Measurements from ENCODE around the gene NUDT11.
"Not testable (repeated sequence)": the region's sequence is repeated elsewhere in the genome, so short reads cannot be mapped to it uniquely, and the experiment has no call there.

Gene NUDT11

DNA sequence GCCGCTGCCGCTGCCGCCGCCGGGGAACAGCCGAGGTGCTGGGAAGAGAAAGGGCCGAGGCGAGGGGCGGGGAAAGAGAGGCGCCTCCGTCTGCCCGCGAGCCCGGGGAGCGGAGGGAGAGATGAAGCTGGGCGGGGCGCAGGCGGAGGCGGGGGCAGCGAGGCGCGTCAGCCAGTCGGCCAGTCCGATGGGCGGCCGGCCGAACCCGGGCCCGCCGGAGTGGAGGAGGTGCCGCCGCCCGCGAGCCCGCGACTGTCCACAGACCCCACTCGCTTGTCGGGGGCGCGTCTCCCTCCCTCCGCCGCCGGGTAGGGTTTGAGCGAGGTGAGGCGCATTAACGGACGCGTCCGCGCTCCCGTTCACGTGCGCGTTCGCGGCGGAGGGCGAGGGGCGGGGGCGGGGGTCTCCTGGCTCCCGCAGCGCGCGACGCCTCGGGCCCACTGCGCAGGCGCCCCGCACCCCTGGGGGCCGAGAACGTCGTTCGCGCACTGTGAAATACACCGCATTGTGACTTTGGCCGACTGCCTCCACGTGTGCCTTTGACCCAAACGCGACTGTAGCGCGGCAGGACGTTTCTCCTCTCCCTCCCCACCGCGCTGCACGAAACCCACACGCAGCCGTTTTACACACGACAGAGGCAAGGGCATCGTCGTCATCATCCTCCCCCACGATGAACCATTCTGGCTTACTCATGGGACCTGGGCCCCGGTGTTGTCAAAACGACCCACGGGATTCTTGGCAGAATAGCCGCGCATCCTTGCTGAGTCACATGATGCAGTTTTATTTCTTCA is at the start of gene NUDT11:
Gene NUDT11, minus strand, starts transcription at position 92 of the 791 bp plus-strand sequence. CDS start 148 bp downstream, outside the sequence.
- DNase-seq (ENCODE audit: low read depth) = peak; percentile 62

DNA sequence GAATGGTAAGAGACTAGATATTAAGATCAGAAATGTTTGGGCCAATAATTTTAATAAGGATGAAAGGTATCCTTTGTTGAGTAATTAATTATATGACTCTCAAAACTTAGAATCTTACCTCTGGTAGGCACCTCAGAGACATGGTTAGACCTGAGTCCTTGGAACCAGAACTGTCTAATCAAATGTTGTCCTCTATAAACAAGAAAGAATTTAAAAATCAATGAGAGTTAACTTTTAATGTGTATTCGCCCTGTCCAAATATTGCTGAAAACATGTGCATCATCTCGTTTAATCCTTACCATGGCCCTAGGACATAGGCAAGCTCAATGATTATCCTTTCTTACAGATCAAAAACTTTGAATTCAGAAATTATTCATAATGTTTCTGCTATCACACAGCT is 24.0 kb upstream of the NUDT11 start:
- DNase-seq (ENCODE audit: low read depth) = no peak

DNA sequence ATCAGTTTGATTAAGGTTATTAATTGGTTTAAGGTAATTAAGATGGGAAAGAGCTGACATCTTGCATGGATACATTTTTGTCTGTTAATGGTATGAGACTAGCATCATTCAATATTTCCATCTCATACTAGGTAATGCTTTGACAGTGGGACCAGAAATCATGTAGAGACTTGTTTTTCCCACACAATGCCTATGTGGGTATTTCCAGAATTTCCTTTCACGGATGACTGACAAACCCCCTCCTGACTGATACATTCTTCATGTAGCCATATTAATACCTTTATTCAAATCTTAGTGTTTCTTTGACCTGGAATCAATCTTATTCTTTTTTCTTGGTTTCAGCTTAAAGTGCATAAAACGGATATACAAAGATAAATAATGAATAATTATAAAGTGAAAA is 22.7 kb upstream of the NUDT11 start:
- not testable (repeated sequence) for DNase-seq (ENCODE audit: low read depth)

DNA sequence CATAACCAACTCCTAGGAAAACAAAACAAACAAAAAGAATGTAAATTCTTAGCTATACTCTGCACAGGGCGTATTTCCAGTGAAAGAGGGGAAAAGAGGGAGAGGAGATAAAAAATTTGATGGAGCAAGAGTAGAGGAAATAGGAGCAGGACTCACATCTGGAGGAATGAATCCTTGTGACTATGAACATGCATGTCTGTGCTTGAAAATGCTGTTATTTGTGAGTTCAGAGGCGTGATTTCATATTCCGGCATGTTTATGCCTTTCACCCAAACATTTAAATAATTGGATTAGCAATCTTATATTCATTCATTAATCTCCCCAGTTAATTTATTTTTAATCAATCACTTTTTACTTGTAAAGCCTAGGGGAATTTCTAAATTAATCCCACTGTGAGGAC is 11.2 kb upstream of the NUDT11 start:
- DNase-seq (ENCODE audit: low read depth) = no peak

DNA sequence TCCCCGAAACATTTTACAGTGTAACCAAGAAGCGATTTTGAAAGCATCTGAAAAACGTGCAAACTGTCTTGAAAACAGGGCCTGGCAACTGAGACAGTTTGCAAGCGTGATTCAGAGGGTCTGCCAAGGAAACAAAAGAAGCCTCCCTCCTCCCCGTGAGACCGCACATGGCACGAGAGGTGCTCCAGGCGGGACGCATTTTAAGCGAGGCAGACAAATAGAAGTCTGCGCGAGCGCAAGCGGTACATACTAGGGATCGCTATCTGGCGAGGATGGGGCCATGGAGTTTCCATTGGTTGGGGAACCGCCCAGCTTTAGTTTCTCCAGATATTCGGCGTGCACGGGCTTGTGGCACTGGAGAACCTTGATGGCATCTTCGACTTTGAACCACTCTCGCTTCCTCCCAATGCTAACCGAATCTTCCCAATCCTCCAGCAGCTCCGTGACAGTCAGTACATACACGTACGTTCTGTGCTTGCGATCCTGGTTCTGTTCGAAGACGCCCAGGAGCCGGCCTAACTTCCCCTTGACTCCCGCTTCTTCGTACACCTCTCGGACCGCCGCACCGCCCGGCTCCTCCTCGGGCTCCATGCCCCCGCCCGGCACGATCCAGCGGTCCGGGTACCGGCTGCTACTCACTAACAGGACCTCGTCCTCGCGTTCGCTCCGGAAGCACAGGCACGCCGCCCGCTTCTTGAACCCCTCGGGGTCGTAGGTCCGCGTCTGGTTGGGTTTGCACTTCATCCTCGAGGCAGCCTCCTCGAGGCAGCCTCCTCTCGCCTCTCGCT is 497 bp downstream of the NUDT11 start:
- DNase-seq (ENCODE audit: low read depth) = peak; percentile 3

DNA sequence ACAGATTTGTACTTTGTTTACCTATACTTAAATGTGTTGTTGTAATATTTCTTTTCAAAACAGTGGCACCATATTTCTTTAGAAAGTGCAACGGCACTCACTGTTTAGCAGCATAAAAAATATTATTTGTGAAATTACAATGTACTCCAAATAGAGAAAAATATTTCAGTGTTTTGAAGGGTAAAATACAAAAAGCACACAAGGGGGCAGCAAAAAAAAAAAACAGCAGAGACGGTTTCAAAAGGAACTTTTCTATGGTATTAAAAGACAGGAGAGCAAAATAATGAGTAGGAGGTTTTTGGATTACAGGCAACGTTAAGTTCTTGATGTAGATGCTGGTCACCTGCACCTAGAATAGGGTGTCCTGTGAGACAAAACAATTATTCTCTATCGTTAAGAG is 2.0 kb downstream of the NUDT11 start:
- no peak for DNase-seq (ENCODE audit: low read depth)

DNA sequence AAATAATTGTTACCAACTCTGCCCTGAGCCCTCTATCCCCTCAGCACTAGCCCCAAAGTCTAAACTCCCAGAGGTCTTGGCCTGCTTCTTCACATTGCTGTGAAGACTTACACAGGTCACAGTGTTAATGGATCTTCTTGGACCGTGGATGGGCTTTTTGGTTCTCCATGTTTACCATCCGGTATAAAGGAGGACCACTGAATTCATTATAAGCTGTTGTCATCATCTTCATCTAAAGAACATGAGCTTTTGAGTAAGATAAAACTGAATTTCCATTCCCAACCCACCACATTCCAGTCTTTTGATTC is 8.5 kb downstream of the NUDT11 start:
- DNase-seq (ENCODE audit: low read depth) = no peak

DNA sequence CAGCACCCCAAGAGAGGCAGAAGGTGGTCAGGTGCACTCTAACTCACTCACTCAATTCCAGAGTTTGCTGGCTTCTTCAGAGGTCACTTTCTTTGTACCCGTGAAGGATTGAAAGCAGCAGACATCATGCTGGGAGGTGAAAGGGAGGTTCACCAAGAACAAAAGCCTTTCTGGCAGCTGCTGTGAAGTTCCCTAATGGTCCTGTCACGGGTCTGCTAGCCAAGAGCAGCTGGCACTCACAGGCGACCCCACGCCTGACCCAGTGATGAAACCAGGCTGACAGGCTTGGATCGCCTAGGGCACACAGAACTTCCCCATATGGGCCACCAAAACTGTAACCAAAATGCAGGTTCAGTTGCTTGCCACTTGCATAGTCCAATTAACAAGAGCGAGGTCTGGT is 11.8 kb downstream of the NUDT11 start:
- no peak for DNase-seq (ENCODE audit: low read depth)

DNA sequence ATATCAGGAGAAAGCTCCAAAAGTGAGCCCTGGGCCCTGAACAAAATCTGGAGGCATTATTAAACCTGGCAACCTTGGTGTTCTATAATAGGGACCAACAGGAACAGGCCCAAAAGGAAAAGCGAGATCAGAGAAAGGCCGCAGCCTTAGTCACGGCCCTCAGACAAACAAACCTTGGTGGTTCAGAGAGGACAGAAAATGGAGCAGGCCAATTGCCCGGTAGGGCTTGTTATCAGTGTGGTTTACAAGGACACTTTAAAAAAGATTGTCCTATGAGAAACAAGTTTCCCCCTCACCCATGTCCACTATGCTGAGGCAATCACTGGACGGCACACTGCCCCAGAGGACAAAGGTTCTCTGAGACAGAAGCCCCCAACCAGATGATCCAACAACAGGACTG is 14.0 kb downstream of the NUDT11 start:
- not testable (repeated sequence) for DNase-seq (ENCODE audit: low read depth)

DNA sequence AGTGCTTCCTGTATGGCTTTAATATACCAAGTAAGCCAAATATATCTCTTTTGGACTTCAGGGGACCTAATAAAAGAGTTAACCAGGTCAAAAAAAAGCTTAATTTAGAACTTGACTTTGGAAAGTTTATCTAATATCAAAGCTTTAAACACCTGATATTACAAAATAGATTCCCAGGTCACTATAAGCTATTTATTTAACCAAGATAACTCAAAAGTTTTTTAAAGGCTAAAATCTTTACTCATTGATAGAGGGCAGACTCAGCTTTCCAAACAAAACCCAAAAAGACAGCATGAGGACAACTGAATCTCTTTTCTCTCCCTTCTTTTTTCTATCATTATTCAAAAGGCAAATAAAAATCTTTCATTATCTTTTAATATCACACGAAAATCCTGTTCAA is 19.5 kb downstream of the NUDT11 start:
- no peak for DNase-seq (ENCODE audit: low read depth)

DNA sequence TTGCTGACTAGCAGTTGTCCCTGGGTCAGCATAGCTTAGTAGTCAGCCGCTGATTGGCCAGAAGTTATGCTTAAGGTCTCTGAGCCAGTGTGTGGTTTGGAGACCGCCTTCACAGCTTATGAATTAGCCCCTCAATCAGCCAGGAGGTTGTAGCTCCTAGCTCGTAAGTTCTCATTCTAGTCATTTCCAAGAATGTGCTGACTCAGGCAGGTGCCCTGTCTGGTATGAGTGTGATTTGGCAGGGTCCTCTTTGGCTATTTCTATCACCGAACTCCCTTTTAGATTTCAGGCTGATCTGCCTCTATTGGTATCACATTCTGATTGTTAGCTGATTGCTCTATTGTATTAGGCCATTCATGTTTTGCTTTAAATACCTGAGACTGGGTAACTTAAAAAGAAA is 33.1 kb downstream of the NUDT11 start:
- DNase-seq (ENCODE audit: low read depth) = no peak

DNA sequence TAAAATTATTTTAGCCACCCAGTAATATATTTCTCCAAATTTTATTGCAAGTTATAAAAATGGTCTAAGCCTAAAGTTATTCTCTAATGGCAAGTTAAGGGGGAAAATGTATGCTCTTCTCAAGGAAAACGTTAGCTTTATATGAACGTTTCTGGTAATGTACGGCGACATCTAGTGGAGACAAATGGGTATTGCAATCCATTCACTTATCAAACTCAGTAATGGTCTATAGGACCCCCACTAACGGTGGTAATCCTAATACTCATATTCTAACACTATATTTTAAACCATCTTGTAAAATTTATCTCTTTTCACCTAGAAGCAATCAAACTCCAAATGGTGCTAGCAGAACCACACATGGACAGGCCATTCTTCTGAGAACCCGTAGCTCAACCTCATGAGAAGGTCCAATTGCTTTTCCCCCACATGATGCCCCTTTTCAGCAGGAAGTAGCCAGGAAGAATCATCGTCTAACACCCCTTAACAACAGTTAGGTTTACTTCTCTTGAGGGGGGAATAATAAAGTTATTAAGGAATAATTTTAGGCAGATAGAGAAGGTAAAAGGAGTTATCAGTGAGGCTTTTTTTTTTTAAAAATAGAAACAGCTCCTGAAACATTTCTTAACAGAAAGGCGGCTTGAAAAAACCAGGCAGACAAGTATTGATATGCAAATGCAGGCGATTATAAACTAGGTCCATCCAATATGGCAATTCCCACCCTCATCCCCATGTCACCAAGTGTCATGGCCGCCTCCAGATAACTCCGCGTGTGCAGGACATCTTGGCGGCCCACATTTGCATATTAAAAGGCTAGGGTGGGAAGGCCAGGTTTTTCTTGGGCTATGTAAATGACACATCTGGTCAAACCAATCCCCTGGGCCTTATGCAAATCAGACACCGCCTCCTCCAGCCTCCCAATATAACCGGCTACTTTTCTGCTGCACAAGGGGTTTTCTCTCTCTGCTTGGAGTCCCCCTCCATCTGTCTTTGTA is 35.0 kb downstream of the NUDT11 start:
- peak; percentile 7 for DNase-seq (ENCODE audit: low read depth)

DNA sequence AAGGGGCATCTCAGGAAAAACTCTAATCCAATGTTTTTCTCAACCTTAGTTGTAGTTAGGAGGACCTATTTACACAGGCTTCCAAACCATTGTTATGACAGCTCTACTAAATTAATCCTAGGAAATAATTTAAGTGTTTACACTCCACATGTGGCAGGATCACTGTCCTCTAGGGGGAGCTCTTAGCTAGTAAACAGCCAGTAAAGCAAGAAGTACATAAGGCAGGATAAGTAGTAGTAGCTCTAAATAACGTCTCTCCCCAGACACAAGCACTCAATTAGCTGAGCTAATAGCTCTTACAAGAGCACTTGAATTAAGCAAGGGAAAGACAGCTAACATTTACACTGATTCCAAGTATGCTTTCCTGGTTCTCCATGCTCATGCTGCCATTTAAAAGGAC is 37.3 kb downstream of the NUDT11 start:
- peak; percentile 1 for DNase-seq (ENCODE audit: low read depth)

DNA sequence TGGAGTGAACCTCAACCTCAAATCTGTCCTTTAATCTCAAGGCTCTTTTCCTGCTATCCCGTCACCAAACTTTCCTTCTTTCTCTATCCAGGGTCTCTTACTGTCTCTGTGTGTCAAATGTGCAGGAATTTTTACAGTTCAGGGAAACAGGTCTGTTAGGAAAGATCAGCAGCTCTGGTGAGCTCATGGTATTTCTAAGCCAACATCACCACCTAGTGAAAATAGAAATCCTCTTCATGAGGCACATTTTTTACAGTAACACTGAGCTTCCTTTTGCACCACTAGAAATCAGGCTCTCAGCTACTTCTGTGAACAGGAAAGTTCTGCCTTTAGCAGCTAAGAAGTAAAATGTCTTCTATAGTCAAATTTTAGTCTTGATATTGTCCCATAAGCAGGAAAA is 39.6 kb downstream of the NUDT11 start:
- no peak for DNase-seq (ENCODE audit: low read depth)

DNA sequence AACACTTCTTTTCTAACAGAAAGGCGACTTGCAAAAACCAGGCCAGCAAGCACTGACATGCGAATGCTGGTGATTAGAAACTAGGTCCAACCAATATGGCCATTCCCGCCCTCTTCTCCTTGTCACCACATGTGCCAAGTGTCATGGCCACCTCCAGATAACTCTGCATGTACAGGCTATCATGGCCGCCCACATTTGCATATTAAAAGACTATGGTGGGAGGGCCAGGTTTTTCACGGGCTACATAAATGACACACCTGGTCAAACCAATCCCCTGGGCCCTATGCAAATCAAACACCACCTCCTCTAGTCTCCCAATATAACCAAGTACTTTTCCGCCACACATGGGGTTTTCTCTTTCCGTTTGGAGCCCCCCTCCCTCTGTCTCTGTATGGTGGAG is 40.1 kb downstream of the NUDT11 start:
- no peak for DNase-seq (ENCODE audit: low read depth)

DNA sequence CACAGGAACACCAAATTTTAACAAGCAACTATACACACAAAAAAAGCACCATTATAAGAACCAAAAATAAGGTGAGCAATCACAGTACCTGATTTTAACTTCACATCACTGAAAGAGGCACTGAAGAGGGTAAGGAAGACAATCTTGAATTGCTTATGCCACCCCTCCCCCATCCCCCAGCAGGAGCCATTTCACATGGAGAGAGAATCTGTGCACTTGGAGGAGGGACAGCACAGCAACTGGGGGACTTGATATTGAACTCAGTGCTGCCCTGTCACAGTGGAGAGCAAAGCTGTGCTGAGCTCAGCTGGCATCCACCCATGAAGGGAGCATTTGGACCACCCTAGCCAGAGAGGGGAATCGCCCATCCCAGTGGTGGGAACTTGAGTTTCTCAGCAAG is 56.0 kb downstream of the NUDT11 start:
- DNase-seq (ENCODE audit: low read depth) = no peak

Measured in fibroblast of gingiva (primary cell).